NCI-H526 treated with DMSO at 0.1 percent for 48 hours (cell line): ENCODE results near the gene EML1.

ENCODE experiments used
- DNase-seq: peaks from one replicate; lab custom pipeline; 2025; lab: John Stamatoyannopoulos, UW

The EML1 gene, protein sequence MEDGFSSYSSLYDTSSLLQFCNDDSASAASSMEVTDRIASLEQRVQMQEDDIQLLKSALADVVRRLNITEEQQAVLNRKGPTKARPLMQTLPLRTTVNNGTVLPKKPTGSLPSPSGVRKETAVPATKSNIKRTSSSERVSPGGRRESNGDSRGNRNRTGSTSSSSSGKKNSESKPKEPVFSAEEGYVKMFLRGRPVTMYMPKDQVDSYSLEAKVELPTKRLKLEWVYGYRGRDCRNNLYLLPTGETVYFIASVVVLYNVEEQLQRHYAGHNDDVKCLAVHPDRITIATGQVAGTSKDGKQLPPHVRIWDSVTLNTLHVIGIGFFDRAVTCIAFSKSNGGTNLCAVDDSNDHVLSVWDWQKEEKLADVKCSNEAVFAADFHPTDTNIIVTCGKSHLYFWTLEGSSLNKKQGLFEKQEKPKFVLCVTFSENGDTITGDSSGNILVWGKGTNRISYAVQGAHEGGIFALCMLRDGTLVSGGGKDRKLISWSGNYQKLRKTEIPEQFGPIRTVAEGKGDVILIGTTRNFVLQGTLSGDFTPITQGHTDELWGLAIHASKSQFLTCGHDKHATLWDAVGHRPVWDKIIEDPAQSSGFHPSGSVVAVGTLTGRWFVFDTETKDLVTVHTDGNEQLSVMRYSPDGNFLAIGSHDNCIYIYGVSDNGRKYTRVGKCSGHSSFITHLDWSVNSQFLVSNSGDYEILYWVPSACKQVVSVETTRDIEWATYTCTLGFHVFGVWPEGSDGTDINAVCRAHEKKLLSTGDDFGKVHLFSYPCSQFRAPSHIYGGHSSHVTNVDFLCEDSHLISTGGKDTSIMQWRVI

DNA sequence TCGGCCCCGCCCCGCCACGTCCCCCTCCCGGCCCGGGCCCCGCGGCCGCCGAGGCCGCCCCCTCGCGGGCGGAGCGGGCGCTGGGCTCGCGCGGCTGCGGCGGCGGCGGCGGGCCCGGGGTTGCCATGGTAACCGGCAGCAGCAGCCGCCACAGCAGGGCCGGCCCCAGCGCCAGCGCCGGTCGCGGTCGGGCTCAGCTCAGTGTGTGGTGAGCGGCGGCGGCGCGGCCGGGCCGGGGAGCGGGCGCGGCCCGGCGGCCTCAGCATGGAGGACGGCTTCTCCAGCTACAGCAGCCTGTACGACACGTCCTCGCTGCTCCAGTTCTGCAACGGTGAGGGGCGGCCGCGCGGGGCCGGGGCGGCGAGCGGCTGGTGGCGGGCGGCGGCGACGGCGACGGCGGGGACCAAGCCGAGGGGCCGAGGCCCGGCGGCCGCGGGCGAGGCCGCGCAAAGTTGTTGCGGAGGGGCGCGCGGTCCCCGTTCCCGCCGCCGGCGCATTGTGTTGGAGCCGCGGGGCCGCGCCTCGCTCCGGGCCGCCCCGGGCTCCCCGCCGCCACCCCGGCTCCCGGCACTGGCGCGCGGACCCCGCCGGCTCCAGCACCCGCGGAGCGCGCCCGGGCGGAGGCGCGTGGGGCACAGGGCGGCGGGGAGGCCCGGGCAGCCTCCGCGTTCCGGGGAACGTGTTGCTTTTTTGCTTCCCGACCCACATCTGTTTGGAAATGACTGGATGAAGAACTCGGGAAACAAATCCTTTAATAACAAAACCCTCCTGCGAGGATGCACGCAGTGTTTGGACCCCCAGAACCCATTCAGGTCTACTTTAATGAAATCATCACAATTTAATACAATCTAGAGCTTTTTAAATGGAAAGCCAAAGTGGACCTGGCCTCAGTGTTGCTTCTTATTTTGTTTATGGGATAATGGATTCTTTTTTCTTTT, at the start of gene EML1:
Gene EML1 (plus strand): TSS at position 201 of the 938 bp plus-strand sequence. CDS start 64 bp downstream, at position 265.
- DNase-seq: peak; percentile 44

- peak; percentile 81 for DNase-seq
These were observed 48.9 kb upstream of the EML1 start for GRCh38 chr14:99744199-99744872.

DNA sequence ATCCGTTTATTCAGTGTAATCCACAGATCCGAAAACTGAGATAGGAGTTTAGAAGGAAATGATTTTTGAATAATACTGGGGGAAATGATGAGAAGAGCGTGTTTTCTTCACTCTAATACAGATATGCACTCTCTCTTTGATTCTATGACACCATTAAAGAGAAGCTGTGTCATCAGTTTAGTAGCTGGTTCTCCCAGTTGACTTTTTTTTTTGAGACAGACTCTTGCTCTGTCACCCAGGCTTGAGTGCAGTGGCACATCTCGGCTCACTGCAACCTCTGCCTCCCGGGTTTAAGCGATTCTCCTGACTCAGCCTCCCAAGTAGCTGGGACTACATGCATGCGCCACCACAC, 48.4 kb upstream of the EML1 start:
- DNase-seq: no peak

DNA sequence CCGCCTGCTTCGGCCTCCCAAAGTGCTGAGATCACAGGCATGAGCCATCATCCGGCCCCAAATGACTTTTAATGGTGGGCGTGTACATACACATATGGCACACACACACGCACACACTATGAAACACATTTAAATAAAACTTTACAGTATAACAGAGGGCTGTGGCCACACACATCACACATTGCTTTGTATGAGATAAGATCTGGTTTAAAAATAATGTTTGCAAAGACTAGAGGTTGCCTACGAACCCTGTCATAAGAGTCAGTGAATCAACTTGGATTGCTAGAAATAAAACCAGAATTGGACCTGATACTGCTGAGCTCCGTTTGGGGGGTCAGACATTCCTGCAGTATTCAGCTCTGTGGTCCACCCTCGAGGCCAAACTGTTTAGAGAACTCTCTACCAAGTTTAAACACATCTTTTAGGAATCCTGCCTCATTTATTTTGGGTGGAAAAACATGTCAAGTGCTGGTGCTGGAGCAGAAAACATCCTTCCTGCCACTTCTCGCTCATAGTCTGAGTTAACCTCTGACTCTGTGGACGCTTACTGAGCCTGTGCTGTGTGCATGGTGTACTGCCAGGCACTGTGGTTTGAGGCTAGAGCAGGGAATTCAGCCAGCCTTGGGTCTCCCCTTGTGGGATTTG, 47.8 kb upstream of the EML1 start:
- no peak for DNase-seq

GRCh38 chr14:99747167-99747566, 46.0 kb upstream of the EML1 start:
- no peak for DNase-seq

DNA sequence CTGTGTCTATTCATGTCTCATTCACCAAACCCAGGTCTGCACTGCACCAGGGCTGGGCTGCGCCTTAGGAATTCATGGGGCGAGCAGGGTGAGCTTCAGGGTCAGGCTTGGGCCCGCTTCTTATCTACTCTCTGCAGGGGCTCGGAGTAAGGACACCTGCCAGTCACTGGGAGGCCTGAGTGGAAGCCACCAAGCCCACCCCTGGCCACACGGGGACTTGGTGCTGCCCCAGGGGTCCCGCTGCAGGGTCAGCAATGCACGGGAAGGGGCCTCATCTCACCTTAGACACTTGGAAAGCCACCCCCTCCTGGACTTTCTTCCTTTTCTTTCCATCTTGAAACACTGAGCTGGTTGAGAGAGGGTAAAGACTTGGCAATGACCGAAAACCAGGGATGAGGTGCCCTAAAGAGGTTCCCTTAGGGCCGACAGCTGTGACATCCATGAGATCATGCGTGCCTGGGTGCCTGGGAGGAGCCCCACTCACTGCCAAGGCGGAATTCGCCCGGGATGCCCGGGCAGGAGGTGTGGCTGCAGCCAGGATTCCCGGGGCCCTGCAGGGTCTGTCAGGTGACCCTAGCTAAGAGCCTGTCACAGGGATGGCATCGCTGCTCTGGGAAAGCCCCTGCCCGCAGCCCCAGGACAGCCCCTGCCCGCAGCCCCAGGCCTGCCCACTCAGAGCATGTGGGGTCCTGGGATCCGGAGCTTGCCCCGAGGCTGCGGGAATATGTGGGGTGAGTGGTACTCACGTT, 45.5 kb upstream of the EML1 start:
- no peak for DNase-seq

- no peak for DNase-seq
These were observed 44.7 kb upstream of the EML1 start for GRCh38 chr14:99748529-99748928.

DNA sequence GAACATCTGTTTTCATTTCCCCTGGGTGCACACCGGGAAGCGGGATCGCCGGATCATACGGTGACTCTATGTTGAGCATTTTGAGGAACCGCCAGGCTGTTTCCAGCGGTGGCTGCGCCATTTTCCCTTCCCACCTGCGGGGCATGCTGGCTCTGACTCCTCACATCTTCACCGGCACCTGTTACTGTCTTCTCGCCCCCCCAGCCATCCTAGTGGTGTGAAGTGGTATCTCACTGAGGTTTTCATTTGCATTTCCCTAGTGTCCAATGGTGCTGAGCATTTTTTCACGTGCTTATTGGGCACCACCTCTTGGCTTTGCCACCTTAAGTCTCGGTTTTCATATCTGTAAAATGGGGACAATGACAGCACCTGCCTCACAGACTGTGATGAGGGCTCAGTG, 44.1 kb upstream of the EML1 start:
- DNase-seq: no peak

DNA sequence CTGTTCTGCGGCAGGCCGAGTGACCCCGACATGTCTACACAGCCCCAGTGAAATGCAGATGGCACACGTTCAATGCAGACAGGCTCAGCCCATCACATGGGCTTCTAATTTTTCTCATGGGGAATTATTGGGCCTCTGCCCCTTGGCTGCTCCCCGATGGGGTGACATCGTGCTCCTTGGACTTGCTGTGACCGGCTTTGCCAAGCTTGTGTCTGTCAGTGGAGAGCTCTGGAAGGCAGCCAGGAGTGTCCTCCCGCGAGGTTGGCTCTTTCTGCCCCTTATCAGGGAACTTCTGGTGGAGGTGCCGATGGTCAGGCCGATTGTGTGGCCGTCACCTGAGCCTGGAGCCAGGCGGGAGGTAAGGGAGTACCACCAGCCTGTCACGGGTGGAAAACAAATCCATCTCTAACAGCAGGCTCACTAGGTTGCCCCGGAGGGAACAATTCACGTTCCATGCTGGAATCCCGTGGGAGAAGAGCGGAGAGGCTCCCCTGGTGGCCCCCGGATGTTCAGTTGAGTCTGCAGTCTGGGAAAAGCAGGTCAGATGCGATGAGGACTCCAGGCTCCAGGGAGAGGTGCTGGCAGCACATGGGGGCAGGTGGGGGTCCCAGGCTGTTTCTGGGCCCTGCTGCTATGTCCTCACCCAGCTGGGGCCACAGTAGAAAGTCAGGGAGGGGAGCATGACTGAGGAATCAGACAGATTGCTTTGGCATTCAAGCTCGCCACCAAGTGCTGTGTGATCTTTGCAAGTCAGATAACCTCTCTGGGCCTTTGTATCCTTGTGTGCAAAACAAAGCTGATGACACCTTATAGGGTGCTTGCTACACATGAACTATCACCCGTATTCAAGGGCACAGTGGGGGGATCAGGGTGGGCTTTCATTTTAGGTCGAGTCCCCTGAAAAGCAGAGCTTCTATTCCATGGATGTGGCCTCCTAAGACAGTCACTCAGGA, 43.2 kb upstream of the EML1 start:
- DNase-seq: no peak

GRCh38 chr14:99750746-99751450, 42.3 kb upstream of the EML1 start:
- DNase-seq: no peak

GRCh38 chr14:99751539-99752485, 41.4 kb upstream of the EML1 start:
- no peak for DNase-seq

GRCh38 chr14:99752486-99753121, 40.6 kb upstream of the EML1 start:
- no peak for DNase-seq

DNA sequence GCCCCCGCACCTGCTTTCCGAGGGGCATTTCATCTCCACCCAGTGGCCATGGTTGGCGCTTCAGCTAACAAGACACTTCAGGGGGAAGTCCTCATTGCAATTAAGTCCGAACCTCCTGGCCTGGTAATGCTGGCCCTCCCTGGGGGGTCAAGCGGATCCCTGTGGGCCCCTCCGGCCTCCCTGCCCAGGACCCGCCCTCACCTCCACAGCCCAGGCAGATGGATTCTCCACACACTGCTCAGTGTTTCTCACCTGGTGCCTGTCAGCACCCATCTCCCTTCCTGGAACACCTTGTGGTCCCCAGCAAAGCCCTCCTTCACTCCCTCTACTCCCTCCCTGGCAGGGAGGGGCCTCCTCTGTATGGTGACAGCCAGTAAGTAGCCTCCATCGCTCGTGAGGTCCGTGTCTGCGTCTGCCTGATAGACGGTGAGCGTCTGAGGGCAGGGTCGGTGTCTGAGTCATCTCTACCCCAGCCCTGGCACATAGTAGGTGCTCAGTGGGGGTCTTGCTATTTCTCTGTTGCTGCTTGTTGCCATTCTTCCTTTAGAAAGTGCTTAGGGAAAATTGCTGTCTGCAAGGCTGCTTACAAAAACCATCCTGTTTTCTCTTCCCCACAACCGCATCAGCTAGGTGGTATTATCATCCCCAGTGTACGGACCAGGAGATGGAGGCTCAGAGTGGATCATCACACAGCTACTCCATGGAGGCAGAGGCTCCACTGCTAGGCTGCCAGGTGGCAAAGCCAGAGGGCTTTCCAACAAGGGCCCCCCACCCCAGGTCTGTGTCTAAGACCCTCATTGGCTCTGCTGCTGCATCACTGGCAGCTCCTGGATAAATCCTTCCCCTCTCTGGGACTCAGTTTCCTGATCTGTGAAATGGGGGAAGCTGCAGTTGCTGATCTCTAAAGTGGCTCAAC, 39.7 kb upstream of the EML1 start:
- DNase-seq: no peak

DNA sequence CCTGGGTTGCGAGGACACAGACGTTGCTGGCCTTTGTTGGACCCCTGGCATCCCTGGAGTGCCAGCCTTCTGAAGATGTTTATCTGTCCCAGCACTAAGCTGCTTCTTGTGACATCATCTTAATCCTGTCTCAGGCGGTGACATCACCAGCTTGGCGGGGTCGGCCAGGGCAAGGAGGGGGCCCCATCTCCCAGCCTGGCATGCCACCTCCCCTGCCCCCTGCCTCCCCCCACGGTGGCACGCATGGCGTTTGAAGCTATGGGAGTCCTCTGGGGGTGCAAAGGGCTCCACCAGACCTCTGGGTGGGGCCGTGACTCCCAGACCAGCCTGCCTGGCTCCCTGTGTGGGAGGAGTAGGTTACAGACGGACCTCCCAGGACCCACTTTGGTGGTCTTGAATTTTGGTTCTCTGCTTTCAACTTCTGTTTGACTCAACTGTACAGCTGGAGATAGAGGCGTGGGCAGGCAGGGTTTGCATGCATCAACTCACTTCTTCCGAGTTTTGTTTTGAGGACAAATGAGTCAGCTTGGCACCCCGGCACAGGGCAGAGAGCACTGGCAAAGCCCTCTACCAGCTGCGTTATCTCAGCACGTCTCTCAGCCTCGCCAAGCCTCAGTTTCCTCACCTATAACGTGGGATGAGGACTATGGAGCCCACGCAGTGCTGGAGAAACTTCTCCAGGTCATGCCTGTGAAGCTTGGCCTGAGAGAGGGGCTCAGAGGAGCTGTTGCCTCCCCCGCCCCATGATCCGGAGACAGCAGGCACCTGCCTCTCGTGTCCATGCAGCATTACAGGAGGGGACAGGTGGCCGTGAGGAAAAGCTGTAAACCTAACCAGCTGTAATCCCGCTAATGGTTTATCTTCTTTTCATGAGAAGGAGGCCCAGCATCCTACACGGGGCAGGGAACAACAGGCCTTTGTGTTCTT, 38.8 kb upstream of the EML1 start:
- DNase-seq: peak; percentile 47

DNA sequence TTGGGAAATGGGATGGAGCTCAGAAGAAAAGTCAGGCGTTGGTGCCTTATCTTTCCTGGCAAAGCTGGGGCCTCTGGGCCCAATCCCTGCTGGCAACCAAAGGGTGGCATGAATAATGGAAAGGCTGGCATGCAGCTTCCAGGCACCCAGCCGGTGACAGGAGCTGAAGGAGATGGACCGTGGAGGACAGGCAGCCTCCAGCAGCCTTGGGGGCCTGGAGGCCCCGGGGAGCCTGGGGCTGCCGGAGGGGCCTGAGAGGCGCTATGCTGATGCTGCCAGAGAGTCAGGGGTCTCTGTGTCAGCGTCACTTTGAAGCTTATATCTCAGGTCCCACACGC, 38.2 kb upstream of the EML1 start:
- DNase-seq: no peak
